Mammary epithelial cell (primary cell): ENCODE data around the gene C12orf75.

ENCODE experiments used
- EZH2 ChIP-seq: IDR thresholded peaks from 2 replicates; pipeline ENCODE4 v1.6.1; 2012; ENCODE audit warnings: low read length, inconsistent platforms, borderline replicate concordance
- TF ChIP-seq, protein P1 (sequence below), 2 donors: IDR thresholded peaks in 1 of 2; conservative IDR thresholded peaks in 1 of 2; 2 replicates each; pipeline ENCODE4 v1.5.1; 2011 to 2012; ENCODE audit warnings: inconsistent platforms in 2 of 2, low read length in 2 of 2, mild to moderate bottlenecking in 2 of 2, control low read depth in 1 of 2, low read depth in 1 of 2; ENCODE audit not compliant: insufficient read depth in 1 of 2; ENCODE audit errors: extremely low read depth in 1 of 2

DNA sequence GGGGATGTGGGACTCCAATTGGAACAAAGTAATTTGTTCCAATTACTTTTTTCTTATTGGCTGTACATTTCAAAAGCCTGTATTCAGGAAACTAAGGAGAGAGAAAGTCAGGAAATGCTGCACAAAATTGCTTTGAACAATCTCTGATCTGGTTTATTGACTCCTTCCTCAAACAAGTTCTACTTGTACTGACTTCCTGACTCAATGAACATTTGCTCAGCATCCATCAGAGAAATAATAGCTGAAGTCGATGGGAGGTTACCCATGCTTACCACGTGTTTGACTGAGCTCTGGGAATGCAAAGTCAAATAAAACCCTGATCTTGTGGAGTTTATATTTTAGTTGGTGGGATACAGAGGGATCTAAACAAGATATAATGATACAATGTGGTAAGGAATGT, 15.4 kb upstream of the C12orf75 start:
- TF ChIP-seq, protein P1, sequence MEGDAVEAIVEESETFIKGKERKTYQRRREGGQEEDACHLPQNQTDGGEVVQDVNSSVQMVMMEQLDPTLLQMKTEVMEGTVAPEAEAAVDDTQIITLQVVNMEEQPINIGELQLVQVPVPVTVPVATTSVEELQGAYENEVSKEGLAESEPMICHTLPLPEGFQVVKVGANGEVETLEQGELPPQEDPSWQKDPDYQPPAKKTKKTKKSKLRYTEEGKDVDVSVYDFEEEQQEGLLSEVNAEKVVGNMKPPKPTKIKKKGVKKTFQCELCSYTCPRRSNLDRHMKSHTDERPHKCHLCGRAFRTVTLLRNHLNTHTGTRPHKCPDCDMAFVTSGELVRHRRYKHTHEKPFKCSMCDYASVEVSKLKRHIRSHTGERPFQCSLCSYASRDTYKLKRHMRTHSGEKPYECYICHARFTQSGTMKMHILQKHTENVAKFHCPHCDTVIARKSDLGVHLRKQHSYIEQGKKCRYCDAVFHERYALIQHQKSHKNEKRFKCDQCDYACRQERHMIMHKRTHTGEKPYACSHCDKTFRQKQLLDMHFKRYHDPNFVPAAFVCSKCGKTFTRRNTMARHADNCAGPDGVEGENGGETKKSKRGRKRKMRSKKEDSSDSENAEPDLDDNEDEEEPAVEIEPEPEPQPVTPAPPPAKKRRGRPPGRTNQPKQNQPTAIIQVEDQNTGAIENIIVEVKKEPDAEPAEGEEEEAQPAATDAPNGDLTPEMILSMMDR (conservative IDR thresholded peaks at IDR 0.05 in 1 of 2, IDR thresholded peaks at IDR 0.05 in 1 of 2; ENCODE audit: extremely low read depth in 1 of 2, insufficient read depth in 1 of 2, low read depth in 1 of 2, low read length in 2 of 2) = no peak
- no peak for TF ChIP-seq EZH2
